ENCODE data around the gene CARMIL1.

Gene CARMIL1

DNA sequence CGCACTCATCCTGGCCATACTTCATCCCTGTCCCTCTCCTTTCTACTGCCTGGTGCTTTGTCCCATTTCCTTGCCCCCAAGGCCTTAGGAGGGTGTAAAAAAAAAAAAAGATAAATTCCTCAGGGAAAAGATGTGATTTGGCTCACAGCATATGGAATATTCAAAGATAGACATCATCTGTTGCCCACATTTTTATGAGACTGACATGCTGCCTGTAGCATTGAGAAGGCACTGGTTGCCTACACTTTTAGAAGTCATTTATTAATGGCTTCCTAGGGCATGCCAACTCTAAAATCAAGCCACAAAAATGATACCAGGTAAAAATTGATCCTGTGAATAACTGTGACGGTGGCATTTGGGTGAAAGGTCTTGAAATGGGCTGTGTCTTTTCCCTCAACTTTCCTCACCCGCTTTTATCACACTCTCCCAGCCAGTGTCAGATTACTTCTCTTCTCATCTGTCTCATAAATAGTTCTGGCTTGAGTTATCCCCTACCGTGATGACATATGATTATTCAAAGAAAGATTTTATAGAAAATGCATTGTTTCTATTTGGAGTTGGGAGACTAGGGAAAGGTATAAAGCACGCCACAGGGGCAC is 139.4 kb downstream of the CARMIL1 start:
- Histone ChIP-seq H3K4me1 (ENCODE audit: control insufficient read depth, insufficient read depth, low read length) (peaks cover 33% of the 10 kb centered on the region), H3K4me3 (ENCODE audit: low read depth, low read length) (no peak overlapping the region), H3K9me3 (ENCODE audit: control insufficient read depth, insufficient read depth, low read depth, low read length) (no peaks in the 10 kb centered on the region), H3K36me3 (ENCODE audit: control insufficient read depth in 2 of 2, insufficient read depth in 1 of 2, low read length in 2 of 2) (no peaks in the 10 kb centered on the region), H3K27ac (ENCODE audit: extremely low read depth, low read depth, low read length) (peak overlapping the region; percentile 33; the same call in 1 of the 2 replicates)
- ChIA-PET CTCF (interaction anchor here (1.0 to 1.7 kb wide), 3 partner anchors 140 to 153 kb away, joined by 4 to 9 read pairs (median 6); partner anchors contain the start of gene CARMIL1), POLR2A (interaction anchor here (0.5 to 0.8 kb wide), 2 partner anchors 126 to 140 kb away, joined by 3 read pairs; partner anchors contain the start of gene CARMIL1)
- TF ChIP-seq, protein P1, sequence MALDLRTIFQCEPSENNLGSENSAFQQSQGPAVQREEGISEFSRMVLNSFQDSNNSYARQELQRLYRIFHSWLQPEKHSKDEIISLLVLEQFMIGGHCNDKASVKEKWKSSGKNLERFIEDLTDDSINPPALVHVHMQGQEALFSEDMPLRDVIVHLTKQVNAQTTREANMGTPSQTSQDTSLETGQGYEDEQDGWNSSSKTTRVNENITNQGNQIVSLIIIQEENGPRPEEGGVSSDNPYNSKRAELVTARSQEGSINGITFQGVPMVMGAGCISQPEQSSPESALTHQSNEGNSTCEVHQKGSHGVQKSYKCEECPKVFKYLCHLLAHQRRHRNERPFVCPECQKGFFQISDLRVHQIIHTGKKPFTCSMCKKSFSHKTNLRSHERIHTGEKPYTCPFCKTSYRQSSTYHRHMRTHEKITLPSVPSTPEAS (tag by site-specific recombination; IDR thresholded peaks at IDR 0.05), result no peak
- TF ChIP-seq, protein P2, sequence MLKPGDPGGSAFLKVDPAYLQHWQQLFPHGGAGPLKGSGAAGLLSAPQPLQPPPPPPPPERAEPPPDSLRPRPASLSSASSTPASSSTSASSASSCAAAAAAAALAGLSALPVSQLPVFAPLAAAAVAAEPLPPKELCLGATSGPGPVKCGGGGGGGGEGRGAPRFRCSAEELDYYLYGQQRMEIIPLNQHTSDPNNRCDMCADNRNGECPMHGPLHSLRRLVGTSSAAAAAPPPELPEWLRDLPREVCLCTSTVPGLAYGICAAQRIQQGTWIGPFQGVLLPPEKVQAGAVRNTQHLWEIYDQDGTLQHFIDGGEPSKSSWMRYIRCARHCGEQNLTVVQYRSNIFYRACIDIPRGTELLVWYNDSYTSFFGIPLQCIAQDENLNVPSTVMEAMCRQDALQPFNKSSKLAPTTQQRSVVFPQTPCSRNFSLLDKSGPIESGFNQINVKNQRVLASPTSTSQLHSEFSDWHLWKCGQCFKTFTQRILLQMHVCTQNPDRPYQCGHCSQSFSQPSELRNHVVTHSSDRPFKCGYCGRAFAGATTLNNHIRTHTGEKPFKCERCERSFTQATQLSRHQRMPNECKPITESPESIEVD (tag by site-specific recombination; IDR thresholded peaks at IDR 0.05), result peak; percentile 87
- TF ChIP-seq PRDM1 (tag by site-specific recombination; IDR thresholded peaks at IDR 0.05) (peak; percentile 46; the same call in 1 of the 2 replicates), SCRT1 (tag by site-specific recombination; IDR thresholded peaks at IDR 0.05; ENCODE audit: borderline replicate concordance) (peak; percentile 88), FEZF1 (tag by site-specific recombination; IDR thresholded peaks at IDR 0.05) (peak; percentile 60), ZBTB17 (tag by site-specific recombination; IDR thresholded peaks at IDR 0.05) (no peak), SP7 (tag by site-specific recombination; IDR thresholded peaks at IDR 0.05) (no peak), ZIC2 (tag by site-specific recombination; IDR thresholded peaks at IDR 0.05) (peak; percentile 28; the same call in 1 of the 2 replicates), ZNF561 (tag by site-specific recombination; IDR thresholded peaks at IDR 0.05; ENCODE audit: borderline replicate concordance) (no peak), GFI1B (tag by site-specific recombination; IDR thresholded peaks at IDR 0.05) (no peak), ZEB2 (tag by site-specific recombination; IDR thresholded peaks at IDR 0.05) (peak; percentile 59; the same call in 1 of the 2 replicates), SALL2 (tag by site-specific recombination; IDR thresholded peaks at IDR 0.05; ENCODE audit: borderline replicate concordance) (no peak), ZNF335 (tag by site-specific recombination; conservative IDR thresholded peaks at IDR 0.05) (peak; percentile 62), SCRT2 (tag by site-specific recombination; IDR thresholded peaks at IDR 0.05) (peak; percentile 87), ZNF660 (tag by site-specific recombination; IDR thresholded peaks at IDR 0.05) (peak; percentile 100), YY1 (tag by site-specific recombination; IDR thresholded peaks at IDR 0.05) (no peak), ZNF366 (tag by site-specific recombination; conservative IDR thresholded peaks at IDR 0.05) (peak; percentile 37)
- TF ChIP-seq, protein P3, sequence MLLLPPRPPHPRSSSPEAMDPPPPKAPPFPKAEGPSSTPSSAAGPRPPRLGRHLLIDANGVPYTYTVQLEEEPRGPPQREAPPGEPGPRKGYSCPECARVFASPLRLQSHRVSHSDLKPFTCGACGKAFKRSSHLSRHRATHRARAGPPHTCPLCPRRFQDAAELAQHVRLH (tag by site-specific recombination; IDR thresholded peaks at IDR 0.05), result 0 out of 2 replicates have a peak, but pooled peaks have one; percentile 29
- TF ChIP-seq, protein P4, sequence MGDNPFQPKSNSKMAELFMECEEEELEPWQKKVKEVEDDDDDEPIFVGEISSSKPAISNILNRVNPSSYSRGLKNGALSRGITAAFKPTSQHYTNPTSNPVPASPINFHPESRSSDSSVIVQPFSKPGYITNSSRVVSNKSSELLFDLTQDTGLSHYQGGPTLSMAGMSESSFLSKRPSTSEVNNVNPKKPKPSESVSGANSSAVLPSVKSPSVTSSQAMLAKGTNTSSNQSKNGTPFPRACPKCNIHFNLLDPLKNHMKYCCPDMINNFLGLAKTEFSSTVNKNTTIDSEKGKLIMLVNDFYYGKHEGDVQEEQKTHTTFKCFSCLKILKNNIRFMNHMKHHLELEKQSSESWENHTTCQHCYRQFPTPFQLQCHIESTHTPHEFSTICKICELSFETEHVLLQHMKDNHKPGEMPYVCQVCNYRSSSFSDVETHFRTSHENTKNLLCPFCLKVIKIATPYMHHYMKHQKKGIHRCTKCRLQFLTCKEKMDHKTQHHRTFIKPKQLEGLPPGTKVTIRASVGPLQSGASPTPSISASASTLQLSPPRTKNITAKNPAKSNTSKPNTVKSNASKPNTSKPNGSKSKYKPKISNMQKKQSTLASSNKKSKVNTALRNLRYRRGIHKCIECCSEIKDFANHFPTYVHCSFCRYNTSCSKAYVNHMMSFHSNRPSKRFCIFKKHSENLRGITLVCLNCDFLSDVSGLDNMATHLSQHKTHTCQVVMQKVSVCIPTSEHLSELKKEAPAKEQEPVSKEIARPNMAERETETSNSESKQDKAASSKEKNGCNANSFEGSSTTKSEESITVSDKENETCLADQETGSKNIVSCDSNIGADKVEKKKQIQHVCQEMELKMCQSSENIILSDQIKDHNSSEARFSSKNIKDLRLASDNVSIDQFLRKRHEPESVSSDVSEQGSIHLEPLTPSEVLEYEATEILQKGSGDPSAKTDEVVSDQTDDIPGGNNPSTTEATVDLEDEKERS (tag by site-specific recombination; IDR thresholded peaks at IDR 0.05), result no peak
- TF ChIP-seq, protein P5, sequence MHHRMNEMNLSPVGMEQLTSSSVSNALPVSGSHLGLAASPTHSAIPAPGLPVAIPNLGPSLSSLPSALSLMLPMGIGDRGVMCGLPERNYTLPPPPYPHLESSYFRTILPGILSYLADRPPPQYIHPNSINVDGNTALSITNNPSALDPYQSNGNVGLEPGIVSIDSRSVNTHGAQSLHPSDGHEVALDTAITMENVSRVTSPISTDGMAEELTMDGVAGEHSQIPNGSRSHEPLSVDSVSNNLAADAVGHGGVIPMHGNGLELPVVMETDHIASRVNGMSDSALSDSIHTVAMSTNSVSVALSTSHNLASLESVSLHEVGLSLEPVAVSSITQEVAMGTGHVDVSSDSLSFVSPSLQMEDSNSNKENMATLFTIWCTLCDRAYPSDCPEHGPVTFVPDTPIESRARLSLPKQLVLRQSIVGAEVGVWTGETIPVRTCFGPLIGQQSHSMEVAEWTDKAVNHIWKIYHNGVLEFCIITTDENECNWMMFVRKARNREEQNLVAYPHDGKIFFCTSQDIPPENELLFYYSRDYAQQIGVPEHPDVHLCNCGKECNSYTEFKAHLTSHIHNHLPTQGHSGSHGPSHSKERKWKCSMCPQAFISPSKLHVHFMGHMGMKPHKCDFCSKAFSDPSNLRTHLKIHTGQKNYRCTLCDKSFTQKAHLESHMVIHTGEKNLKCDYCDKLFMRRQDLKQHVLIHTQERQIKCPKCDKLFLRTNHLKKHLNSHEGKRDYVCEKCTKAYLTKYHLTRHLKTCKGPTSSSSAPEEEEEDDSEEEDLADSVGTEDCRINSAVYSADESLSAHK (tag by site-specific recombination; IDR thresholded peaks at IDR 0.05), result peak; percentile 44; the same call in 1 of the 2 replicates
- TF ChIP-seq, protein P6, sequence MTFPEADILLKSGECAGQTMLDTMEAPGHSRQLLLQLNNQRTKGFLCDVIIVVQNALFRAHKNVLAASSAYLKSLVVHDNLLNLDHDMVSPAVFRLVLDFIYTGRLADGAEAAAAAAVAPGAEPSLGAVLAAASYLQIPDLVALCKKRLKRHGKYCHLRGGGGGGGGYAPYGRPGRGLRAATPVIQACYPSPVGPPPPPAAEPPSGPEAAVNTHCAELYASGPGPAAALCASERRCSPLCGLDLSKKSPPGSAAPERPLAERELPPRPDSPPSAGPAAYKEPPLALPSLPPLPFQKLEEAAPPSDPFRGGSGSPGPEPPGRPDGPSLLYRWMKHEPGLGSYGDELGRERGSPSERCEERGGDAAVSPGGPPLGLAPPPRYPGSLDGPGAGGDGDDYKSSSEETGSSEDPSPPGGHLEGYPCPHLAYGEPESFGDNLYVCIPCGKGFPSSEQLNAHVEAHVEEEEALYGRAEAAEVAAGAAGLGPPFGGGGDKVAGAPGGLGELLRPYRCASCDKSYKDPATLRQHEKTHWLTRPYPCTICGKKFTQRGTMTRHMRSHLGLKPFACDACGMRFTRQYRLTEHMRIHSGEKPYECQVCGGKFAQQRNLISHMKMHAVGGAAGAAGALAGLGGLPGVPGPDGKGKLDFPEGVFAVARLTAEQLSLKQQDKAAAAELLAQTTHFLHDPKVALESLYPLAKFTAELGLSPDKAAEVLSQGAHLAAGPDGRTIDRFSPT (tag by site-specific recombination; IDR thresholded peaks at IDR 0.05), result 0 out of 2 replicates have a peak, but pooled peaks have one; percentile 49
- TF ChIP-seq, protein P7, sequence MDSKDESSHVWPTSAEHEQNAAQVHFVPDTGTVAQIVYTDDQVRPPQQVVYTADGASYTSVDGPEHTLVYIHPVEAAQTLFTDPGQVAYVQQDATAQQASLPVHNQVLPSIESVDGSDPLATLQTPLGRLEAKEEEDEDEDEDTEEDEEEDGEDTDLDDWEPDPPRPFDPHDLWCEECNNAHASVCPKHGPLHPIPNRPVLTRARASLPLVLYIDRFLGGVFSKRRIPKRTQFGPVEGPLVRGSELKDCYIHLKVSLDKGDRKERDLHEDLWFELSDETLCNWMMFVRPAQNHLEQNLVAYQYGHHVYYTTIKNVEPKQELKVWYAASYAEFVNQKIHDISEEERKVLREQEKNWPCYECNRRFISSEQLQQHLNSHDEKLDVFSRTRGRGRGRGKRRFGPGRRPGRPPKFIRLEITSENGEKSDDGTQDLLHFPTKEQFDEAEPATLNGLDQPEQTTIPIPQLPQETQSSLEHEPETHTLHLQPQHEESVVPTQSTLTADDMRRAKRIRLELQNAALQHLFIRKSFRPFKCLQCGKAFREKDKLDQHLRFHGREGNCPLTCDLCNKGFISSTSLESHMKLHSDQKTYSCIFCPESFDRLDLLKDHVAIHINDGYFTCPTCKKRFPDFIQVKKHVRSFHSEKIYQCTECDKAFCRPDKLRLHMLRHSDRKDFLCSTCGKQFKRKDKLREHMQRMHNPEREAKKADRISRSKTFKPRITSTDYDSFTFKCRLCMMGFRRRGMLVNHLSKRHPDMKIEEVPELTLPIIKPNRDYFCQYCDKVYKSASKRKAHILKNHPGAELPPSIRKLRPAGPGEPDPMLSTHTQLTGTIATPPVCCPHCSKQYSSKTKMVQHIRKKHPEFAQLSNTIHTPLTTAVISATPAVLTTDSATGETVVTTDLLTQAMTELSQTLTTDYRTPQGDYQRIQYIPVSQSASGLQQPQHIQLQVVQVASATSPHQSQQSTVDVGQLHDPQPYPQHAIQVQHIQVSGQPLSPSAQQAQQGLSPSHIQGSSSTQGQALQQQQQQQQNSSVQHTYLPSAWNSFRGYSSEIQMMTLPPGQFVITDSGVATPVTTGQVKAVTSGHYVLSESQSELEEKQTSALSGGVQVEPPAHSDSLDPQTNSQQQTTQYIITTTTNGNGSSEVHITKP (tag by site-specific recombination; IDR thresholded peaks at IDR 0.05), result peak; percentile 27; the same call in 1 of the 2 replicates
